Neuronal stem cell (in vitro differentiated cells): ENCODE data around the gene GMDS.

Experiments used
- DNase-seq: peaks from one replicate; pipeline ENCODE4 v3.0.0-alpha.2; 2013; ENCODE audit warnings: low spot score
- H2AFZ ChIP-seq: one replicate; pipeline ENCODE4 v1.6.1; 2013; ENCODE audit warnings: mild to moderate bottlenecking, low read length, inconsistent platforms
- H2AK5ac ChIP-seq: 2 replicates; pipeline ENCODE4 v1.6.1; 2013; ENCODE audit warnings: low read depth, mild to moderate bottlenecking, inconsistent platforms, low read length, moderate library complexity, mixed read lengths
- H2BK120ac ChIP-seq: 2 replicates; pipeline ENCODE4 v1.6.1; 2013; ENCODE audit warnings: low read depth, mild to moderate bottlenecking, inconsistent platforms, low read length, moderate library complexity, mixed read lengths
- H2BK12ac ChIP-seq: one replicate; pipeline ENCODE4 v1.6.1; 2013; ENCODE audit warnings: low read length, inconsistent platforms
- H2BK15ac ChIP-seq: 2 replicates; pipeline ENCODE4 v1.6.1; 2013; ENCODE audit warnings: mild to moderate bottlenecking, low read length, inconsistent platforms, mixed read lengths
- H2BK5ac ChIP-seq: one replicate; pipeline ENCODE4 v1.6.1; 2013; ENCODE audit warnings: inconsistent platforms, mild to moderate bottlenecking, low read length, moderate library complexity
- H3K14ac ChIP-seq: one replicate; pipeline ENCODE4 v1.6.1; 2013; ENCODE audit warnings: low read length, inconsistent platforms
- H3K18ac ChIP-seq: 2 replicates; pipeline ENCODE4 v1.6.1; 2013; ENCODE audit warnings: low read length, inconsistent platforms
- H3K23ac ChIP-seq: 2 replicates; pipeline ENCODE4 v1.6.1; 2013; ENCODE audit warnings: low read depth, mild to moderate bottlenecking, mixed read lengths, low read length, inconsistent platforms; ENCODE audit not compliant: poor library complexity
- H3K27ac ChIP-seq: replicated peaks from 3 replicates; pipeline ENCODE4 v1.5.1; 2013; ENCODE audit warnings: low read length, inconsistent platforms
- H3K27me3 ChIP-seq, 3 experiments: 2 replicates each; pipeline ENCODE4 v1.6.1; 2013; ENCODE audit warnings: low read length in 3 of 3, mild to moderate bottlenecking in 2 of 3, inconsistent platforms in 1 of 3, low read depth in 1 of 3, mixed read lengths in 1 of 3, moderate library complexity in 1 of 3; ENCODE audit not compliant: control insufficient read depth in 3 of 3, insufficient read depth in 3 of 3
- H3K36me3 ChIP-seq, 2 donors: replicated peaks in 1 of 2; 2 replicates each; pipeline ENCODE4 v1.6.1; 2013; ENCODE audit warnings: low read length in 2 of 2; ENCODE audit not compliant: control insufficient read depth in 2 of 2, insufficient read depth in 2 of 2
- H3K4ac ChIP-seq: 2 replicates; pipeline ENCODE4 v1.6.1; 2013; ENCODE audit warnings: inconsistent platforms, mild to moderate bottlenecking, low read length, moderate library complexity
- H3K4me1 ChIP-seq, 2 donors: 1 replicate in 1 of 2; 2 replicates in 1 of 2; pipeline ENCODE4 v1.6.1; 2013; ENCODE audit warnings: low read length in 2 of 2, low read depth in 1 of 2; ENCODE audit not compliant: control insufficient read depth in 2 of 2, insufficient read depth in 1 of 2
- H3K4me2 ChIP-seq: one replicate; pipeline ENCODE4 v1.6.1; 2013; ENCODE audit warnings: mild to moderate bottlenecking, low read length, inconsistent platforms; ENCODE audit not compliant: insufficient read depth, poor library complexity, severe bottlenecking
- H3K4me3 ChIP-seq, 2 donors: 2 replicates each; pipeline ENCODE4 v1.5.1; 2013; ENCODE audit warnings: low read length in 2 of 2, mild to moderate bottlenecking in 2 of 2, inconsistent platforms in 1 of 2, moderate library complexity in 1 of 2
- H3K79me1 ChIP-seq: one replicate; pipeline ENCODE4 v1.6.1; 2013; ENCODE audit warnings: low read depth, mild to moderate bottlenecking, inconsistent platforms, low read length, moderate library complexity
- H3K9ac ChIP-seq: one replicate; pipeline ENCODE4 v1.6.1; 2013; ENCODE audit warnings: mild to moderate bottlenecking, low read depth, low read length, inconsistent platforms; ENCODE audit not compliant: poor library complexity
- H3K9me3 ChIP-seq, 2 donors: replicated peaks in 1 of 2; 2 replicates each; pipeline versions ENCODE3 to v1.6.1; 2013; ENCODE audit warnings: low read length in 2 of 2, mild to moderate bottlenecking in 2 of 2, inconsistent platforms in 1 of 2, low read depth in 1 of 2, mixed read lengths in 1 of 2, moderate library complexity in 1 of 2; ENCODE audit not compliant: control insufficient read depth in 2 of 2, insufficient read depth in 1 of 2
- H4K8ac ChIP-seq: one replicate; pipeline ENCODE4 v1.6.1; 2013; ENCODE audit warnings: low read depth, mild to moderate bottlenecking, inconsistent platforms, low read length, moderate library complexity
- H4K91ac ChIP-seq: one replicate; pipeline ENCODE4 v1.6.1; 2013; ENCODE audit warnings: low read length, low read depth, mild to moderate bottlenecking, inconsistent platforms; ENCODE audit not compliant: poor library complexity
- WGBS, 2 donors: extraction: QIAGEN DNeasy Blood & Tissue Kit; methylation state at CpG; one replicate each; pipeline ENCODE4 v1.1.7; 2013; ENCODE audit warnings: missing lambda C conversion rate in 2 of 2, mixed read lengths in 1 of 2; ENCODE audit not compliant: insufficient read length in 2 of 2, insufficient replicate concordance in 1 of 2; ENCODE audit errors: extremely low coverage in 2 of 2; 5-methylcytosine and 5-hydroxymethylcytosine counted together

GMDS gene

GRCh38 chr6:1766654-1767053 is 478.8 kb downstream of the GMDS start:
- H3K23ac ChIP-seq: no peak overlapping the region
- no peak for DNase-seq
- H3K79me1 ChIP-seq: no peaks in the 10 kb centered on the region
- no peaks in the 10 kb centered on the region for H3K36me3 ChIP-seq
- peaks cover 0 to 7% of the 10 kb centered on the region in 2 donors for H3K4me1 ChIP-seq
- H2AK5ac ChIP-seq: no peak overlapping the region
- no peak overlapping the region for H3K4ac ChIP-seq
- no peak overlapping the region for H2AFZ ChIP-seq
- no peak overlapping the region for H2BK120ac ChIP-seq
- no peak overlapping the region for H4K8ac ChIP-seq
- no peak overlapping the region for H3K27ac ChIP-seq
- H3K14ac ChIP-seq: no peak overlapping the region
- no peak overlapping the region for H3K4me3 ChIP-seq
- H2BK15ac ChIP-seq: no peak overlapping the region
- no peak overlapping the region for H3K4me2 ChIP-seq
- no peak overlapping the region for H2BK12ac ChIP-seq
- no peak overlapping the region for H3K9ac ChIP-seq
- no peak overlapping the region for H3K18ac ChIP-seq
- no peaks in the 10 kb centered on the region for H3K9me3 ChIP-seq
- H3K27me3 ChIP-seq: no peaks in the 10 kb centered on the region
- H2BK5ac ChIP-seq: no peak overlapping the region
- H4K91ac ChIP-seq: no peak overlapping the region
- no CpG with 5 or more reads among the region's 8 CpGs for WGBS, 2 donors

- H3K4me1 ChIP-seq: peaks cover 0 to 6% of the 10 kb centered on the region in 2 donors
- H3K27me3 ChIP-seq: no peaks in the 10 kb centered on the region
- H3K9ac ChIP-seq: no peak overlapping the region
- no peak overlapping the region for H2AFZ ChIP-seq
- H3K9me3 ChIP-seq: no peaks in the 10 kb centered on the region
- WGBS, 2 donors: no CpG with 5 or more reads among the region's 17 CpGs
- no peak overlapping the region for H2BK12ac ChIP-seq
- no peaks in the 10 kb centered on the region for H3K36me3 ChIP-seq
- no peak overlapping the region for H4K91ac ChIP-seq
- H2AK5ac ChIP-seq: no peak overlapping the region
- H2BK5ac ChIP-seq: no peak overlapping the region
- H3K14ac ChIP-seq: no peak overlapping the region
- no peak for DNase-seq
- H3K4ac ChIP-seq: no peak overlapping the region
- no peak overlapping the region for H3K23ac ChIP-seq
- no peak overlapping the region for H3K27ac ChIP-seq
- no peak overlapping the region for H2BK120ac ChIP-seq
- no peak overlapping the region for H3K4me2 ChIP-seq
- no peak overlapping the region for H2BK15ac ChIP-seq
- no peaks in the 10 kb centered on the region for H3K79me1 ChIP-seq
- no peak overlapping the region for H4K8ac ChIP-seq
- H3K18ac ChIP-seq: no peak overlapping the region
- no peak overlapping the region for H3K4me3 ChIP-seq
Observed at GRCh38 chr6:1765160-1765903, 480.1 kb downstream of the GMDS start.

- H2BK5ac ChIP-seq: no peak overlapping the region
- no peak overlapping the region for H2AK5ac ChIP-seq
- WGBS, 2 donors: no CpG with 5 or more reads among the region's 9 CpGs
- no peaks in the 10 kb centered on the region for H3K9me3 ChIP-seq
- no peak overlapping the region for H3K23ac ChIP-seq
- no peak overlapping the region for H2AFZ ChIP-seq
- H3K14ac ChIP-seq: no peak overlapping the region
- H2BK12ac ChIP-seq: no peak overlapping the region
- no peak overlapping the region for H4K8ac ChIP-seq
- no peak overlapping the region for H3K4me3 ChIP-seq
- no peak overlapping the region for H3K4ac ChIP-seq
- H3K27me3 ChIP-seq: no peaks in the 10 kb centered on the region
- H3K18ac ChIP-seq: no peak overlapping the region
- no peak overlapping the region for H4K91ac ChIP-seq
- DNase-seq: no peak
- no peaks in the 10 kb centered on the region for H3K36me3 ChIP-seq
- no peaks in the 10 kb centered on the region for H3K79me1 ChIP-seq
- no peak overlapping the region for H3K27ac ChIP-seq
- no peak overlapping the region for H2BK15ac ChIP-seq
- H3K9ac ChIP-seq: no peak overlapping the region
- no peak overlapping the region for H3K4me2 ChIP-seq
- H2BK120ac ChIP-seq: no peak overlapping the region
- H3K4me1 ChIP-seq: peaks cover 0 to 5% of the 10 kb centered on the region in 2 donors
Observed at GRCh38 chr6:1764397-1764987, 480.9 kb downstream of the GMDS start.

- no CpG with 5 or more reads among the region's 6 CpGs for WGBS, 2 donors
- no peak overlapping the region for H3K27ac ChIP-seq
- no peak overlapping the region for H3K9ac ChIP-seq
- H3K4ac ChIP-seq: no peak overlapping the region
- no peak overlapping the region for H2BK15ac ChIP-seq
- no peak overlapping the region for H3K4me2 ChIP-seq
- no peaks in the 10 kb centered on the region for H3K9me3 ChIP-seq
- H3K23ac ChIP-seq: no peak overlapping the region
- no peak overlapping the region for H2BK5ac ChIP-seq
- no peaks in the 10 kb centered on the region for H3K79me1 ChIP-seq
- no peaks in the 10 kb centered on the region for H3K27me3 ChIP-seq
- H2AFZ ChIP-seq: no peak overlapping the region
- H2BK12ac ChIP-seq: no peak overlapping the region
- H4K8ac ChIP-seq: no peak overlapping the region
- DNase-seq: no peak
- peaks cover 0 to 3% of the 10 kb centered on the region in 2 donors for H3K4me1 ChIP-seq
- no peak overlapping the region for H4K91ac ChIP-seq
- no peaks in the 10 kb centered on the region for H3K36me3 ChIP-seq
- no peak overlapping the region for H3K18ac ChIP-seq
- H3K14ac ChIP-seq: no peak overlapping the region
- H3K4me3 ChIP-seq: no peak overlapping the region
- H2AK5ac ChIP-seq: no peak overlapping the region
- no peak overlapping the region for H2BK120ac ChIP-seq
Observed at GRCh38 chr6:1763404-1763803, 482.0 kb downstream of the GMDS start.
